GM23338 (cell line): ENCODE results near the gene CENPO. TPM values are rescaled to one million over a fixed set of nuclear protein-coding genes. Genes with fewer than 3 reads are reported as not detected.

Source experiments
- ATAC-seq: fragments of 200-7000 bp; cut with Tn5 transposase; 3 replicates; pipeline ENCODE4 v1.9.1; 2020
- DNase-seq: peaks from one replicate; pipeline ENCODE4 v3.0.0-alpha.2; 2015; ENCODE audit warnings: low spot score
- H2AFZ ChIP-seq: fragments of 200-600 bp; sonication (generic); 2 replicates; pipeline ENCODE4 v1.8.0; 2016; ENCODE audit warnings: antibody characterized with exemption, mild to moderate bottlenecking, moderate library complexity
- H3F3A ChIP-seq: fragments of 200-600 bp; sonication (generic); replicated peaks from 2 replicates; pipeline ENCODE4 v1.8.0; 2017; ENCODE audit warnings: antibody characterized with exemption, mixed run types, low read depth
- H3K27ac ChIP-seq: fragments of 200-600 bp; sonication (generic); 2 replicates; pipeline ENCODE4 v1.6.1; 2016; ENCODE audit warnings: low read depth
- H3K27me3 ChIP-seq: fragments of 200-600 bp; sonication (generic); 2 replicates; pipeline ENCODE4 v1.8.0; 2016; ENCODE audit warnings: mild to moderate bottlenecking, mixed run types, moderate library complexity; ENCODE audit not compliant: insufficient read depth
- H3K36me3 ChIP-seq: fragments of 200-600 bp; sonication (generic); 2 replicates; pipeline ENCODE4 v1.8.0; 2016; ENCODE audit warnings: mild to moderate bottlenecking; ENCODE audit not compliant: insufficient read depth
- H3K4me1 ChIP-seq: fragments of 200-600 bp; sonication (generic); 2 replicates; pipeline ENCODE4 v1.8.0; 2016; ENCODE audit warnings: mild to moderate bottlenecking, moderate library complexity; ENCODE audit not compliant: insufficient read depth
- H3K4me2 ChIP-seq: fragments of 200-600 bp; sonication (generic); 2 replicates; pipeline ENCODE4 v1.7.1; 2017; ENCODE audit warnings: mixed run types
- H3K4me3 ChIP-seq: fragments of 200-600 bp; sonication (generic); 2 replicates; pipeline ENCODE4 v1.6.1; 2016; ENCODE audit warnings: mixed run types
- H3K79me2 ChIP-seq: fragments of 200-600 bp; sonication (generic); replicated peaks from 2 replicates; pipeline ENCODE4 v1.8.0; 2017; ENCODE audit warnings: mild to moderate bottlenecking; ENCODE audit not compliant: insufficient read depth
- H3K9me2 ChIP-seq: fragments of 200-600 bp; sonication (generic); 2 replicates; pipeline ENCODE4 v1.8.0; 2017; ENCODE audit not compliant: insufficient read depth
- H4K20me1 ChIP-seq: fragments of 200-600 bp; sonication (generic); replicated peaks from 2 replicates; pipeline ENCODE4 v1.8.0; 2017; ENCODE audit warnings: mild to moderate bottlenecking; ENCODE audit not compliant: insufficient read depth
- H3K27ac Mint-ChIP-seq: 2 replicates; pipeline ENCODE4 v1.8.0; 2020; ENCODE audit warnings: inconsistent platforms, mild to moderate bottlenecking, moderate library complexity, mixed read lengths
- H3K27me3 Mint-ChIP-seq: 3 replicates; pipeline ENCODE4 v1.8.0; 2022; ENCODE audit warnings: low read depth, mild to moderate bottlenecking, moderate library complexity, mixed read lengths, inconsistent platforms; ENCODE audit not compliant: insufficient read depth, poor library complexity
- H3K36me3 Mint-ChIP-seq: 3 replicates; pipeline ENCODE4 v1.8.0; 2021; ENCODE audit warnings: low read depth, mild to moderate bottlenecking, inconsistent platforms, moderate library complexity, mixed read lengths
- H3K4me1 Mint-ChIP-seq: 3 replicates; pipeline ENCODE4 v1.8.0; 2020; ENCODE audit warnings: mild to moderate bottlenecking, inconsistent platforms, mixed read lengths
- H3K4me3 Mint-ChIP-seq: 3 replicates; pipeline ENCODE4 v1.8.0; 2021; ENCODE audit warnings: moderate library complexity, mild to moderate bottlenecking, inconsistent platforms, mixed read lengths
- H3K9me3 Mint-ChIP-seq: 3 replicates; pipeline ENCODE4 v1.8.0; 2020; ENCODE audit warnings: moderate library complexity, mild to moderate bottlenecking, inconsistent platforms, mixed read lengths
- CREB1 ChIP-seq: fragments of 250-450 bp; sonication (Bioruptor Pico); IDR thresholded peaks from 2 replicates; pipeline ENCODE4 v1.5.0; 2020; ENCODE audit warnings: low read depth, mild to moderate bottlenecking, moderate library complexity
- CTCF ChIP-seq, 2 experiments: fragments of 200-600 bp in 1 of 2; sonication (generic) in 1 of 2; conservative IDR thresholded peaks; 2 replicates each; pipeline versions ENCODE4 v1.5.1 to v1.6.1; 2016 to 2017; ENCODE audit warnings: antibody characterized with exemption in 2 of 2, low read depth in 2 of 2, mild to moderate bottlenecking in 2 of 2, moderate library complexity in 1 of 2
- EZH2 ChIP-seq: fragments of 200-600 bp; sonication (generic); IDR thresholded peaks from one replicate; pipeline ENCODE4 v1.8.0; 2017; ENCODE audit warnings: antibody characterized with exemption, mild to moderate bottlenecking, low read depth; ENCODE audit not compliant: unreplicated experiment
- EZH2phosphoT487 ChIP-seq: fragments of 200-600 bp; sonication (generic); IDR thresholded peaks from one replicate; pipeline ENCODE4 v1.8.1; 2018; ENCODE audit warnings: antibody characterized with exemption; ENCODE audit not compliant: unreplicated experiment
- JUNB ChIP-seq: IDR thresholded peaks from one replicate; pipeline ENCODE4 v1.6.1; 2016; ENCODE audit warnings: antibody characterized with exemption; ENCODE audit not compliant: unreplicated experiment
- NANOG ChIP-seq: IDR thresholded peaks from 2 replicates; pipeline ENCODE4 v1.6.1; 2016; ENCODE audit warnings: antibody characterized with exemption, borderline replicate concordance
- POLR2AphosphoS5 ChIP-seq: IDR thresholded peaks from 2 replicates; pipeline ENCODE4 v1.6.1; 2016; ENCODE audit warnings: antibody characterized with exemption, low read depth
- STAT1 ChIP-seq: IDR thresholded peaks from one replicate; pipeline ENCODE4 v1.6.1; 2016; ENCODE audit warnings: antibody characterized with exemption; ENCODE audit not compliant: unreplicated experiment
- ZNF114 ChIP-seq: fragments of 250-450 bp; sonication (Bioruptor Pico); IDR thresholded peaks from 2 replicates; pipeline ENCODE4 v1.5.0; 2020; ENCODE audit warnings: mild to moderate bottlenecking, moderate library complexity
- ZNF331 ChIP-seq: fragments of 250-450 bp; sonication (Bioruptor Pico); IDR thresholded peaks from 2 replicates; pipeline ENCODE4 v1.5.0; 2020; ENCODE audit warnings: low read depth, mild to moderate bottlenecking, moderate library complexity
- polyA plus RNA-seq: library from polyadenylated mRNA; unstranded; fragments of >200 nt; fragmentation: Nextera tagmentation; extraction: Ambion mirVana; gene quantifications from 2 replicates; pipeline ENCODE4 v1.2.1, GENCODE V29; 2016
- total RNA-seq: library from RNA; depleted of rRNA; stranded (reverse); fragments of >200 nt; shearing (Covaris generic); gene quantifications from 2 replicates; pipeline ENCODE4 v1.2.3, GENCODE V29; 2014
- TF ChIP-seq, protein P1 (sequence below): IDR thresholded peaks from one replicate; pipeline ENCODE4 v1.6.1; 2018; ENCODE audit warnings: antibody characterized with exemption; ENCODE audit not compliant: unreplicated experiment
- TF ChIP-seq, protein P2 (sequence below): IDR thresholded peaks from 2 replicates; pipeline ENCODE4 v1.6.1; 2016; ENCODE audit warnings: antibody characterized with exemption

The CENPO gene
- total and polyA plus RNA-seq, 2 experiments from 2014 or later: 27.0 to 44.7 TPM

GRCh38 chr2:24768013-24768412, 25.2 kb upstream of the CENPO start:
- H3K4me2 ChIP-seq: no peak overlapping the region

More at GRCh38 chr2:24768013-24768412, 25.2 kb upstream of the CENPO start:
- Mint-ChIP-seq H3K9me3 (peaks cover 2% of the 10 kb centered on the region; the same call in 1 of the 3 replicates), H3K4me1 (peaks cover 3% of the 10 kb centered on the region; the same call in 2 of the 3 replicates), H3K36me3 (peaks cover 3% of the 10 kb centered on the region; the same call in 1 of the 3 replicates), H3K4me3 (no peak overlapping the region), H3K27ac (no peak overlapping the region), H3K27me3 (peaks cover 5% of the 10 kb centered on the region)
- no peak for DNase-seq
- TF ChIP-seq EZH2phosphoT487 (no peak), POLR2AphosphoS5 (no peak), JUNB (no peak), CREB1 (CRISPR knock-in tag) (no peak), EZH2 (no peak), ZNF331 (CRISPR knock-in tag) (no peak), ZNF114 (no peak), STAT1 (no peak), CTCF (conservative IDR thresholded peaks at IDR 0.05; ENCODE audit: low read depth in 2 of 2) (no peak), NANOG (no peak)
- TF ChIP-seq, protein P1, sequence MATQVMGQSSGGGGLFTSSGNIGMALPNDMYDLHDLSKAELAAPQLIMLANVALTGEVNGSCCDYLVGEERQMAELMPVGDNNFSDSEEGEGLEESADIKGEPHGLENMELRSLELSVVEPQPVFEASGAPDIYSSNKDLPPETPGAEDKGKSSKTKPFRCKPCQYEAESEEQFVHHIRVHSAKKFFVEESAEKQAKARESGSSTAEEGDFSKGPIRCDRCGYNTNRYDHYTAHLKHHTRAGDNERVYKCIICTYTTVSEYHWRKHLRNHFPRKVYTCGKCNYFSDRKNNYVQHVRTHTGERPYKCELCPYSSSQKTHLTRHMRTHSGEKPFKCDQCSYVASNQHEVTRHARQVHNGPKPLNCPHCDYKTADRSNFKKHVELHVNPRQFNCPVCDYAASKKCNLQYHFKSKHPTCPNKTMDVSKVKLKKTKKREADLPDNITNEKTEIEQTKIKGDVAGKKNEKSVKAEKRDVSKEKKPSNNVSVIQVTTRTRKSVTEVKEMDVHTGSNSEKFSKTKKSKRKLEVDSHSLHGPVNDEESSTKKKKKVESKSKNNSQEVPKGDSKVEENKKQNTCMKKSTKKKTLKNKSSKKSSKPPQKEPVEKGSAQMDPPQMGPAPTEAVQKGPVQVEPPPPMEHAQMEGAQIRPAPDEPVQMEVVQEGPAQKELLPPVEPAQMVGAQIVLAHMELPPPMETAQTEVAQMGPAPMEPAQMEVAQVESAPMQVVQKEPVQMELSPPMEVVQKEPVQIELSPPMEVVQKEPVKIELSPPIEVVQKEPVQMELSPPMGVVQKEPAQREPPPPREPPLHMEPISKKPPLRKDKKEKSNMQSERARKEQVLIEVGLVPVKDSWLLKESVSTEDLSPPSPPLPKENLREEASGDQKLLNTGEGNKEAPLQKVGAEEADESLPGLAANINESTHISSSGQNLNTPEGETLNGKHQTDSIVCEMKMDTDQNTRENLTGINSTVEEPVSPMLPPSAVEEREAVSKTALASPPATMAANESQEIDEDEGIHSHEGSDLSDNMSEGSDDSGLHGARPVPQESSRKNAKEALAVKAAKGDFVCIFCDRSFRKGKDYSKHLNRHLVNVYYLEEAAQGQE: no peak
- TF ChIP-seq, protein P2, sequence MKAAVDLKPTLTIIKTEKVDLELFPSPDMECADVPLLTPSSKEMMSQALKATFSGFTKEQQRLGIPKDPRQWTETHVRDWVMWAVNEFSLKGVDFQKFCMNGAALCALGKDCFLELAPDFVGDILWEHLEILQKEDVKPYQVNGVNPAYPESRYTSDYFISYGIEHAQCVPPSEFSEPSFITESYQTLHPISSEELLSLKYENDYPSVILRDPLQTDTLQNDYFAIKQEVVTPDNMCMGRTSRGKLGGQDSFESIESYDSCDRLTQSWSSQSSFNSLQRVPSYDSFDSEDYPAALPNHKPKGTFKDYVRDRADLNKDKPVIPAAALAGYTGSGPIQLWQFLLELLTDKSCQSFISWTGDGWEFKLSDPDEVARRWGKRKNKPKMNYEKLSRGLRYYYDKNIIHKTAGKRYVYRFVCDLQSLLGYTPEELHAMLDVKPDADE: no peak
- H4K20me1 ChIP-seq: no peaks in the 10 kb centered on the region
- H3K9me2 ChIP-seq: peaks cover 7% of the 10 kb centered on the region; the same call in 1 of the 2 replicates
- no peaks in the 10 kb centered on the region for H3K4me1 ChIP-seq
- H3F3A ChIP-seq: no peaks in the 10 kb centered on the region
- no peak overlapping the region for H3K4me3 ChIP-seq
- H3K27me3 ChIP-seq: no peaks in the 10 kb centered on the region
- no peak overlapping the region for H3K27ac ChIP-seq
- no peak for ATAC-seq
- H3K36me3 ChIP-seq: no peaks in the 10 kb centered on the region
- H3K79me2 ChIP-seq: no peaks in the 10 kb centered on the region
- H2AFZ ChIP-seq: no peak overlapping the region
